ENCODE measurements around the gene OLFM2.
"Not testable (repeated sequence)": the region's sequence is repeated elsewhere in the genome, so short reads cannot be mapped to it uniquely, and the experiment has no call there.

OLFM2 gene

GRCh38 chr19:9849791-9850190 lies 86.5 kb downstream of the OLFM2 start:
- peaks cover 58% of the 10 kb centered on the region for H3K36me3 Mint-ChIP-seq (ENCODE audit: low read depth)
- peaks cover 39% of the 10 kb centered on the region for H3K4me1 Mint-ChIP-seq (ENCODE audit: low read depth)
- H3K9me3 Mint-ChIP-seq, result no peaks in the 10 kb centered on the region
- H3K27ac Mint-ChIP-seq, result no peak overlapping the region
- H3K4me3 Mint-ChIP-seq, result no peak overlapping the region
- DNase-seq, result no peak
- no peaks in the 10 kb centered on the region for H3K27me3 Mint-ChIP-seq

GRCh38 chr19:9848762-9849161 lies 87.6 kb downstream of the OLFM2 start:
- H3K27ac Mint-ChIP-seq, result peak overlapping the region; percentile 68
- H3K4me1 Mint-ChIP-seq (ENCODE audit: low read depth), result peaks cover 34% of the 10 kb centered on the region

DNA sequence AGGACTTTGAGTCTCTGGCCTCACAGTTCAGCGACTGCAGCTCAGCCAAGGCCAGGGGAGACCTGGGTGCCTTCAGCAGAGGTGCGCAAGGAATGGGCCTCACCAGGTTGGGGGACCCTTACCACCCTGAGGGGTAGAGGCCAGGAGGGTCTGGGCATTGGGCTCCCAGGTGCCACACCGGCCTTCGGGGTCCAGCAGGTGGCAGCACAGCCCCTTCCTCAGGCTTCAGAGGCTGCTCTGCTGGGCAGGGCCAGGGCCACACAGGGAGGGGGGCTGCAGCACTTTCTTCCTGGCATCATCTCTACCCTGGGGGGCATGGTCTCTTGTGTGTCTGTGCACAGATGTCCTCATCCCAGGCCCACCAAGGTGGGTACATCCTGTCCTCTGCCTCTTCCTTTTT lies 88.3 kb downstream of the OLFM2 start:
- Mint-ChIP-seq H3K4me1 (ENCODE audit: low read depth) (peaks cover 29% of the 10 kb centered on the region), H3K9me3 (no peaks in the 10 kb centered on the region), H3K27me3 (no peaks in the 10 kb centered on the region), H3K4me3 (no peak overlapping the region), H3K36me3 (ENCODE audit: low read depth) (peaks cover 66% of the 10 kb centered on the region), H3K27ac (peak overlapping the region; percentile 68)
- DNase-seq, result peak; percentile 52

More at GRCh38 chr19:9848762-9849161, 87.6 kb downstream of the OLFM2 start:
- Mint-ChIP-seq H3K9me3 (no peaks in the 10 kb centered on the region), H3K27me3 (no peaks in the 10 kb centered on the region), H3K36me3 (ENCODE audit: low read depth) (peaks cover 62% of the 10 kb centered on the region), H3K4me3 (no peak overlapping the region)
- no peak for DNase-seq

- H3K4me3 Mint-ChIP-seq, result no peak overlapping the region
- H3K27ac Mint-ChIP-seq, result peak overlapping the region; percentile 77
- no peaks in the 10 kb centered on the region for H3K9me3 Mint-ChIP-seq
- no peaks in the 10 kb centered on the region for H3K27me3 Mint-ChIP-seq
- peak; percentile 71 for DNase-seq
- peaks cover 24% of the 10 kb centered on the region for H3K4me1 Mint-ChIP-seq (ENCODE audit: low read depth)
- H3K36me3 Mint-ChIP-seq (ENCODE audit: low read depth), result peaks cover 74% of the 10 kb centered on the region
Observed at GRCh38 chr19:9847087-9847671, 89.1 kb downstream of the OLFM2 start.

- H3K9me3 Mint-ChIP-seq, H3K27me3 Mint-ChIP-seq, DNase-seq, H3K27ac Mint-ChIP-seq, H3K4me3 Mint-ChIP-seq: not testable (repeated sequence)
- Mint-ChIP-seq H3K4me1 (ENCODE audit: low read depth) (peaks cover 26% of the 10 kb centered on the region), H3K36me3 (ENCODE audit: low read depth) (peaks cover 97% of the 10 kb centered on the region)
Observed at GRCh38 chr19:9843626-9844273, 92.6 kb downstream of the OLFM2 start.

- Mint-ChIP-seq H3K4me3 (no peak overlapping the region), H3K4me1 (ENCODE audit: low read depth) (peaks cover 28% of the 10 kb centered on the region), H3K36me3 (ENCODE audit: low read depth) (peaks cover 96% of the 10 kb centered on the region), H3K27ac (no peak overlapping the region), H3K9me3 (no peaks in the 10 kb centered on the region), H3K27me3 (no peaks in the 10 kb centered on the region)
- DNase-seq, result no peak
Observed at GRCh38 chr19:9842834-9843625, 93.3 kb downstream of the OLFM2 start.

DNA sequence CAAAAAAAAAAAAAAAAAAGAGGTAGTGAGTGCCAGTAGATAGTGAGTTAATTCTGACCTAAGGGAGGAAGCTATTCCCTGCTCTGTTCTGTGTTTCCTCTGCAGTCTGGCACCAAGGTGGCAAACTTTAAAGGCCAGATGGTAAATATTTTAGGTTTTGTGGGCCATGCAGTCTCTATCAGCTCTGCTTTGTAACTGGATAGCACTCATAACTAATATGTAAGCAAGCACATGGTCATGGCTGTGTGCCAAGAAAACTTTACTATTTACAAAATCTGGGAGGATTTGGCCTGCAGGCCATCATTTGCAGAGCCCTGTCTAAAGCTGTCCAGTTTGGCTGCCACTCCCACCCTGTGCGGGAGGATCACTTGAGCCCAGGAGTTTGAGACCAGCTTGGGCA lies 96.9 kb downstream of the OLFM2 start:
- DNase-seq, result no peak
- H3K9me3 Mint-ChIP-seq, result no peaks in the 10 kb centered on the region
- H3K27me3 Mint-ChIP-seq, result no peaks in the 10 kb centered on the region
- peaks cover 20% of the 10 kb centered on the region for H3K4me1 Mint-ChIP-seq (ENCODE audit: low read depth)
- no peak overlapping the region for H3K4me3 Mint-ChIP-seq
- no peak overlapping the region for H3K27ac Mint-ChIP-seq
- H3K36me3 Mint-ChIP-seq (ENCODE audit: low read depth), result peaks cover 78% of the 10 kb centered on the region

- Mint-ChIP-seq H3K27ac (no peak overlapping the region), H3K4me1 (ENCODE audit: low read depth) (peaks cover 23% of the 10 kb centered on the region), H3K36me3 (ENCODE audit: low read depth) (peaks cover 69% of the 10 kb centered on the region), H3K27me3 (no peaks in the 10 kb centered on the region), H3K9me3 (no peaks in the 10 kb centered on the region), H3K4me3 (no peak overlapping the region)
- no peak for DNase-seq
Observed at GRCh38 chr19:9838324-9838723, 98.0 kb downstream of the OLFM2 start.

DNA sequence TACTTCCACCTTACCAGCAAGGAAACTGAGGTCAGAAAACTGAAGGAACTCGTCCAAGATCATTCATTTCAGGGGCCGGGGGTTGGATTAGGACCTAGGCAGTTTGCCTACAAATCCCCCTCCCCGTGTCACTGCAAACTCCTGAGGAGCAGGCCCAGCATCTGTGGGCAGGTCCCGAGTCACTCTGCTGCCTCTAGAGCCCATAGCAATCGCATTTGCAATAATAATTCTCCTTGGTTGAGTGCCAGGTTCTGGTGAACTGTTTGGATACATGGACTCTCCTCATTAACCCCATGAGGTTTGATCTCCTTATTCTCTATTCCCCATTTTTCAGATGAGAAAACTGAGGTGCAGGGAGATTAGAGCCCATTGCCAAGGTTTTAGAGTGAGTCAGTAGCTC lies 100.3 kb downstream of the OLFM2 start:
- peak overlapping the region; percentile 89 for H3K4me3 Mint-ChIP-seq
- peaks cover 51% of the 10 kb centered on the region for H3K36me3 Mint-ChIP-seq (ENCODE audit: low read depth)
- DNase-seq, result no peak
- no peaks in the 10 kb centered on the region for H3K9me3 Mint-ChIP-seq
- peak overlapping the region; percentile 89 for H3K27ac Mint-ChIP-seq
- H3K27me3 Mint-ChIP-seq, result no peaks in the 10 kb centered on the region
- H3K4me1 Mint-ChIP-seq (ENCODE audit: low read depth), result peaks cover 23% of the 10 kb centered on the region

DNA sequence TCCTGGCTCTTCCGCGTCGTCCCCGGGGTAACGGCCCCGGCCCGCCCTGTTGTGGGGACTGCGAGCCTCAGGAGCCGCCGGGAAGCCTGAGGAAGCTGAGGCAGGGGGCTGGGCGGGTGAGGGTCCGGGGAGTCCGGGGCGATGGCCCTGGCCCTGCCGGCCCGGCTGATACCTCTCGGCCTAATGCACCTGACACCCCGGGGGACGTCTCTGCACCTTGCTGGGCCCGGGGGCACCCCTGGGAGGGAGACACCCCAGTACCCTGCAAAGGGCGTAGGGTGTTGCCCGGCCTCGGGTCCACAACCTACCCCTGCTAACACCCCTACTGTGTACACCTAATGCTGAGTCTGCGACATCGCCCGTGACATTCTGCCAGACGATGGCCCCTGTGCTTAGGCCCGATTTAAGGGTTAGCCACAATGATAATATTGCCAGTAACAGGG lies 100.8 kb downstream of the OLFM2 start:
- H3K27me3 Mint-ChIP-seq, result no peaks in the 10 kb centered on the region
- peak overlapping the region; percentile 89 for H3K4me3 Mint-ChIP-seq
- DNase-seq, result peak; percentile 53
- peaks cover 23% of the 10 kb centered on the region for H3K4me1 Mint-ChIP-seq (ENCODE audit: low read depth)
- no peaks in the 10 kb centered on the region for H3K9me3 Mint-ChIP-seq
- peaks cover 48% of the 10 kb centered on the region for H3K36me3 Mint-ChIP-seq (ENCODE audit: low read depth)
- H3K27ac Mint-ChIP-seq, result peak overlapping the region; percentile 89

DNA sequence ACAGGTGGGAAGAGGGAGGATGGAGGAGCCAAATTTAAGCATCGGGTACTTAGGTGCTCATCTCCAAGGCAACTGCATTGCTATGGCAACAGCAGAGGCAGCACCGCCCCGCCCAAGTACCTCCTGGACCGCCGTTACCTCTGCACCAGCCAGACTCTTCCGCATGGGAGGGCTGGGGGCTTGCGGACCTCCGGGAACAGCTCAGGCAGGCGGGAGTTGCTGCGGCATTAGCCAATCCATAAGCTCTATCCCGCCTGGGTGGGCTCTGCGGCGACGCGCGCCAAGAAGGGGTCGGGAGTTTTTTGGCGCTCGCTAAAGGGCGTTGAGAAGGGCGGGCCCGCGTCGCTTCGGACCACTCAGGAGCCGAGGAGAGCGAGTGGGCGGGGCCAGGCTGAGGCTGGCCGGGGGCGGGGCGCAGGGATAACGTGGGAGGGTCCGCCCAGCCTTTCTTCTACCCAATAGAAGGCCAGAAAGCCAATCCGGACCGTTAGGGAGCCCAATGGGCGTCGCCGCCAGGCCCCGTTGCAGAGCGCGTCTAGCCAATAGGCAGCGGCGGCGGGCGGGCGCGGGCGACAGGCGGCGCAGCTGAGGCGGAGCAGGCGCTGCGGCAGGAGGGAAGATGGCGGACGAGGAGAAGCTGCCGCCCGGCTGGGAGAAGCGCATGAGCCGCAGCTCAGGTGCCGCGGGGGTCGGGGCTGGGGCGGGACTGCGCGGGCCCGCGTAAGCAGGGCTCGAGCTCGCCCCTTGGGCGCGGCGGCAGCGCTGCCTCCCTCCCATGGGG lies 101.4 kb downstream of the OLFM2 start, which contains the start of gene PIN1:
PIN1 (plus strand) TSS at position 593 of the 781 bp plus-strand sequence; CDS start at position 620, 27 bp downstream.
- Mint-ChIP-seq H3K27me3 (no peaks in the 10 kb centered on the region), H3K27ac (peak within 1 kb of the TSS; percentile 91), H3K9me3 (no peaks in the 10 kb centered on the region), H3K36me3 (ENCODE audit: low read depth) (peaks cover 48% of the 10 kb centered on the region), H3K4me3 (peak within 1 kb of the TSS; percentile 89), H3K4me1 (ENCODE audit: low read depth) (peaks cover 25% of the 10 kb centered on the region)
- DNase-seq, result peak; percentile 99

DNA sequence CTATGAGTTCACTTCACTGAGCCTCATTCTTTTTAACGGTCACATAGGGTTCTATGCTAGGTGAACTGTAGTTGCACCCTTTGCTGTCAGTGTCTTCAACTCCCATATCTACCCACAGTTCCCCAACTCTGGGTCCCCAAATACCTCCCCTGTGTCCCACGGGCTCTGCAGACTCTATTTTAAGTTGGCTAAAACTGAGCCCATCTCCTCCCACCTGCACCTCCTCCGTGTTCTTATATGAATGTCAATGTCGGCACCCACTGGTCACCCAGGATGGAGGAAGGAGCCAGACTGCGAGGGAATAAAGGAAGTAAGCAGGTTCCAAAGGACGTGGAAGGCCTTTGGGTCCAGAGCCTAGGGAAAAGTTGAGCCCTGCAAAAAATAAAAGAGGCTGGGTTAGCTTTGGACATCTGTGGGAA lies 102.0 kb downstream of the OLFM2 start:
- DNase-seq, result no peak
- Mint-ChIP-seq H3K4me1 (ENCODE audit: low read depth) (peaks cover 29% of the 10 kb centered on the region), H3K27me3 (no peaks in the 10 kb centered on the region), H3K4me3 (peak overlapping the region; percentile 89), H3K9me3 (no peaks in the 10 kb centered on the region), H3K27ac (peak overlapping the region; percentile 91), H3K36me3 (ENCODE audit: low read depth) (peaks cover 46% of the 10 kb centered on the region)

DNA sequence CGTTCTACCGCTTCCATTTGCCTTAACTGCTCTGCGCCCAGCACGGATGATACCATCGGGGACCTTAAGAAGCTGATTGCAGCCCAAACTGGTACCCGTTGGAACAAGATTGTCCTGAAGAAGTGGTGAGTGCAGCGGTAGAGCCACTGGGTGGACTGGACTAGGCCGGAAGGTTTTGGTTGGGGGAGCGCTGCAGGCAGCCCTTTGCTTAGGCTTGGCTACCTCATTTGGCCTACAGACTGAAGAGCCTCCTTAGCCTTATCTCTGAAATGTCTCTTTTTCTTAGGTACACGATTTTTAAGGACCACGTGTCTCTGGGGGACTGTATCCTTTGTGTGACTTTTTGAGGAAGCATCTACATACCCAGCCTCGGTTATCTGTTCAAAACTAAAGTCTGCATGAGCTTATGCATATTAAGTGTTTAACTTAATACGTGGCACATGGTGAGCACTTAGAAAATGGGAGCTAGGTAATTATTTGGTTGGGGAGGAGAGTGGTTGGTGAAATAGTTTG lies 107.7 kb downstream of the OLFM2 start:
- Mint-ChIP-seq H3K4me1 (ENCODE audit: low read depth) (peaks cover 25% of the 10 kb centered on the region), H3K4me3 (peak overlapping the region; percentile 98), H3K27me3 (no peaks in the 10 kb centered on the region), H3K36me3 (ENCODE audit: low read depth) (peaks cover 52% of the 10 kb centered on the region), H3K9me3 (no peaks in the 10 kb centered on the region), H3K27ac (peak overlapping the region; percentile 98)
- DNase-seq, result no peak

Data from activated T-cell treated with anti-CD3 and anti-CD28 coated beads, Interleukin-2, amount 50 U/mL, for 24 hours (primary cell).